Right lobe of liver (tissue), 6 donors: ENCODE data around the gene CD22. TPM values are rescaled to one million over a fixed set of nuclear protein-coding genes. Genes with fewer than 3 reads are reported as not detected.

Source experiments
- ATAC-seq, 4 donors: fragments of 200-7000 bp; cut with Tn5 transposase; one replicate each; pipeline ENCODE4 v1.9.1; 2020; ENCODE audit warnings: mild to moderate bottlenecking in 4 of 4, moderate library complexity in 4 of 4
- DNase-seq, 3 donors: peaks; one replicate each; pipeline ENCODE4 v3.0.0-alpha.2; 2020
- H3K27ac ChIP-seq, 3 donors: fragments of 200-600 bp; one replicate each; pipeline ENCODE4 v1.8.0; 2022
- H3K27me3 ChIP-seq, 2 donors: fragments of 200-600 bp; one replicate each; pipeline ENCODE4 v1.8.0; 2022
- H3K36me3 ChIP-seq, 4 donors: fragments of 200-600 bp; sonication (generic) in 1 of 4; one replicate each; pipeline versions ENCODE4 v1.5.1 to v1.8.0; 2017 to 2022; ENCODE audit warnings: control low read depth in 1 of 4
- H3K4me1 ChIP-seq, 4 donors: fragments of 200-600 bp; sonication (generic) in 1 of 4; one replicate each; pipeline versions ENCODE4 v1.5.1 to v1.8.0; 2017 to 2022; ENCODE audit warnings: control low read depth in 1 of 4
- H3K4me3 ChIP-seq, 3 donors: fragments of 200-600 bp; one replicate each; pipeline ENCODE4 v1.8.0; 2022
- H3K9me3 ChIP-seq, 4 donors: fragments of 200-600 bp; sonication (generic) in 1 of 4; one replicate each; pipeline versions ENCODE4 v1.5.1 to v1.8.0; 2017 to 2022; ENCODE audit warnings: control low read depth in 1 of 4
- POLR2A ChIP-seq: fragments of 450-650 bp; IDR thresholded peaks from one replicate; pipeline ENCODE4 v1.6.1; 2017; ENCODE audit warnings: antibody characterized with exemption, mild to moderate bottlenecking
- WGBS: methylation state at CpG from one replicate; pipeline ENCODE4 v1.1.6; 2018; ENCODE audit warnings: low coverage, low lambda C conversion rate; ENCODE audit not compliant: insufficient coverage; ENCODE audit errors: missing lambda C conversion rate; 5-methylcytosine and 5-hydroxymethylcytosine counted together
- intact Hi-C, 2 donors: fragments of 100-400 bp; cut with DNase I; formaldehyde crosslinking; loops; one replicate each; pipeline versions ENCODE4 v1.11.2 to v1.14.1; 2022
- total RNA-seq, 6 experiments: library from RNA; depleted of rRNA in 2 of 6; stranded (reverse); fragments of >200 nt in 2 of 6; fragmentation: NEBNext Ultra II Directional in 3 of 6; extraction: Animal tissue kit (Norgen Biotek cat#: 25700) in 3 of 6; gene quantifications; one replicate each; pipeline versions ENCODE4 v1.1.0 to v1.2.4, GENCODE V29; 2016 to 2023
- TF ChIP-seq, protein P1 (sequence below), 4 donors: fragments of 200-600 bp in 3 of 4; fragments of 450-650 bp in 1 of 4; IDR thresholded peaks; one replicate each; pipeline versions ENCODE4 v1.5.1 to v1.8.0; 2016 to 2022; ENCODE audit warnings: antibody characterized with exemption in 4 of 4, mild to moderate bottlenecking in 2 of 4
- donor health status: DM: no; HTN: yes; CAD: no.
- donor health status: DM: no; HTN: no; CAD: no.
- donor health status: DM: no; HTN: no; CAD: no.
- donor health status: DM: no; HTN: yes; CAD: no.
- donor health status: DM: no; HTN: yes; CAD: no.

Gene CD22
- total RNA-seq, 6 experiments from 2014 or later = 0.39 to 1.3 (median 0.96) TPM

DNA sequence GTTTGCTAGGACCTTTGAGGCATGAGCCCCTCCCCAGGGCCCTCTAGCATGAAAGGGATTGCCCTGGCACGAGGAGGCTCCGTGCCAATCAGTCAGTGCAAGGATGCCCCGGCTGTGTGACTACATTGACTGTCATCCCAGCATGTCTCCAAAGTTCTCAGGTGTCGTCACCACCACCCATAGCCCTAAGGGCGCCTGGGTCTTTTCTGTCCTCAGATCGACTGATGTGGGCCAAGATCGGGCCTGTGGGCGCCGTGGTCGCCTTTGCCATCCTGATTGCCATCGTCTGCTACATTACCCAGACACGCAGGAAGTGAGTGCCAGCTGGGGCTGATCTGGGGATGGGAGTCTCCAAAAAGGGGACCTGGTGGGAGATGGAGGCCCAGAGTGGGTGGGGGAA is 18.7 kb upstream of the CD22 start:
- no peak overlapping the region for H3K27ac ChIP-seq
- DNase-seq (no peak), ATAC-seq (no peak)
- intact Hi-C loops = no loop called here
- no peak overlapping the region for H3K4me3 ChIP-seq
- TF ChIP-seq, protein P1, sequence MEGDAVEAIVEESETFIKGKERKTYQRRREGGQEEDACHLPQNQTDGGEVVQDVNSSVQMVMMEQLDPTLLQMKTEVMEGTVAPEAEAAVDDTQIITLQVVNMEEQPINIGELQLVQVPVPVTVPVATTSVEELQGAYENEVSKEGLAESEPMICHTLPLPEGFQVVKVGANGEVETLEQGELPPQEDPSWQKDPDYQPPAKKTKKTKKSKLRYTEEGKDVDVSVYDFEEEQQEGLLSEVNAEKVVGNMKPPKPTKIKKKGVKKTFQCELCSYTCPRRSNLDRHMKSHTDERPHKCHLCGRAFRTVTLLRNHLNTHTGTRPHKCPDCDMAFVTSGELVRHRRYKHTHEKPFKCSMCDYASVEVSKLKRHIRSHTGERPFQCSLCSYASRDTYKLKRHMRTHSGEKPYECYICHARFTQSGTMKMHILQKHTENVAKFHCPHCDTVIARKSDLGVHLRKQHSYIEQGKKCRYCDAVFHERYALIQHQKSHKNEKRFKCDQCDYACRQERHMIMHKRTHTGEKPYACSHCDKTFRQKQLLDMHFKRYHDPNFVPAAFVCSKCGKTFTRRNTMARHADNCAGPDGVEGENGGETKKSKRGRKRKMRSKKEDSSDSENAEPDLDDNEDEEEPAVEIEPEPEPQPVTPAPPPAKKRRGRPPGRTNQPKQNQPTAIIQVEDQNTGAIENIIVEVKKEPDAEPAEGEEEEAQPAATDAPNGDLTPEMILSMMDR (IDR thresholded peaks at IDR 0.05) = no peak
- no peak for TF ChIP-seq POLR2A
- 63% methylated on average over 3 of the region's 12 CpGs for WGBS
- no peaks in the 10 kb centered on the region for H3K27me3 ChIP-seq
- peaks cover 0 to 7% (median 0%) of the 10 kb centered on the region in 4 donors for H3K4me1 ChIP-seq
- H3K36me3 ChIP-seq = no peaks in the 10 kb centered on the region
- no peaks in the 10 kb centered on the region for H3K9me3 ChIP-seq

DNA sequence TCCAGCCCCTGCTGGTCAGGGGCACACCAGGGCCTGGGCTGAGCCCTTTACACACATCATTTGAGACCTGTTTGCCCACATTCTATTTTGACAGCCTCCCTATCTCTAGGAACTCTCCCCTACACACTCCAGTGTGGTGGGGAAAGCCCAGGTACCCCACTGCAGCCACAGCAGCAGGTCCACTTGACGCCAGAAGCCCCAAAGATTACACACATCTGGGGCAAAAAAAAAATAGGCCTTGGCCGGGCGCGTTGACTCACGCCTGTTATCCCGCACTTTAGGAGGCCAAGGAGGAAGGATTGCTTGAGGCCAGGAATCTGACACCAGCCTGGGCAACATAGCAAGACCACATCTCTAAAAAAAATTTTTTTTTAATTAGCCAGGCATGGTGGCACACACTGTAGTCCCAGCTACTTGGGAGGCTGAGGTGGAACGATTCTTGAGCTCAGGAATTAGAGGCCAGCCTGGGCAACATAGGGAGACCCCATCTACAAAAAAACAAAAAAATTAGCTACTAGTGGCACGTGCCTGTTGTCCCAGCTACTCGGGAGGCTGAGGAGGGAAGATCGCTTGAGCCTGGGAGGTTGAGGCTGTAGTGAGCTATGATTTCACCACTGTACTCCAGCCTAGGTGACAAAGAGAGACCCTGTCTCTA is 18.0 kb upstream of the CD22 start:
- ATAC-seq (no peak), DNase-seq (no peak)
- 90% methylated on average over 8 of the region's 10 CpGs for WGBS

DNA sequence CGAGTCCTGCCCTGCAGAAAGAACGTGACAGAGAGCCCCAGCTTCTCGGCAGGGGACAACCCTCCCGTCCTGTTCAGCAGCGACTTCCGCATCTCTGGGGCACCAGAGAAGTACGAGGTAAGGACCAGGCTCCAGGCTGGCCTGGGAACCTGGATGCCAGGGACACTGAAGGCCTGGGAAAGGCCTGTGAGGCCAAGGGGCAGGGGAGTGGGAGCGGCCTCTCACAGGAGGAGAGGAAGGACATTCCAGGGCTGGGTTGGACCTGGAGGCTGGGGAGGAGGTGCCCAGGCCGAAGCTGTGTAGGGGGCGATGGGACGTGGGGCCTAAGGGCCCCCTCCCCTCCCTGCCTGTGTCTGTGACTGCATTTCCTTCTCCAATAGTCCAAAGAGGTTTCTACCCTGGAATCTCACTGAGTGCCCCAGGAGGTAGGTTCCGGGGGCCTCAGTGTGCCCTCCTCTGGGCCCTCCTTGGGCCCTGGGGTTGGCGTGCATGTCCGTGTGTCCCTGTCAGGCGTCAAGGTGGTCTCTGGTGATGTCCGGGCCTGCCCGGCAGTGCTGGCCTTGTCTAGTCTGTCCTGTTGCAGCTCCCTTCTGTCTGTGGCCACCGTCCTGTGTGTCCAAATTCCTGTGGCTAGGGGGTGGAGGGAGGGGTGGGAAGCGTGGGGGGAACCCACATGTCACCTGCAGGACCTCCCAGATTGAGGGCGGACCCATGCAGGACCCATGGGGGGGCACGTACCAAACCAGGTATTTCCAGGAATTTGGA is 16.9 kb upstream of the CD22 start:
- H3K9me3 ChIP-seq = no peaks in the 10 kb centered on the region
- intact Hi-C loops = no loop called here
- no peak for TF ChIP-seq POLR2A
- TF ChIP-seq, protein P1 (IDR thresholded peaks at IDR 0.05) = no peak
- no peaks in the 10 kb centered on the region for H3K4me1 ChIP-seq
- no peak for DNase-seq
- no peak for ATAC-seq
- no peaks in the 10 kb centered on the region for H3K36me3 ChIP-seq
- no peak overlapping the region for H3K4me3 ChIP-seq
- 83% methylated on average over 4 of the region's 21 CpGs for WGBS
- no peak overlapping the region for H3K27ac ChIP-seq
- H3K27me3 ChIP-seq = no peaks in the 10 kb centered on the region

More for the DNA sequence above, 18.0 kb upstream of the CD22 start:
- peaks cover 0 to 7% (median 0%) of the 10 kb centered on the region in 4 donors for H3K4me1 ChIP-seq
- H3K4me3 ChIP-seq = no peak overlapping the region
- TF ChIP-seq, protein P1 (IDR thresholded peaks at IDR 0.05) = no peak
- TF ChIP-seq POLR2A = no peak
- no peaks in the 10 kb centered on the region for H3K36me3 ChIP-seq
- intact Hi-C loops = no loop called here
- H3K9me3 ChIP-seq = no peaks in the 10 kb centered on the region
- H3K27ac ChIP-seq = no peak overlapping the region
- no peaks in the 10 kb centered on the region for H3K27me3 ChIP-seq

DNA sequence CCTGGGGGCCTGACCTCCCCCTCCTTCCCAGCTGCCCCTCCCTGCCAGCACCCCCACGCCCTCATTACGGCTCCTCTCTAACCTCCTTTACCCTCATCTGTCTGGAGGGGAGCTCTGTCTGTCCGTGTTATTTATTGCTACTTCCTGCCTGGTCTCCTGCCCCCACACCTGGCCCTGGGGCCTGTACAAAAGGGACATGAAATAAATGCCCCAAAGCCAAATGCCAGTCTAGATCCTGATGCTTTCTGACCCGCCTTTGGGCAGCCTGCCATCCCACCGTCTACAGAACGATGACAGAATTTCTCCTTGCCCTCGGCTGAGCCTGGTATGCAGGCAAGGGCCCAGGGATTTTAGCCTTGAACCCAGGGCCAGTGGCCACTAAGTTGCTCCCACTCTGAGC is 15.4 kb upstream of the CD22 start:
- H3K27ac ChIP-seq = no peak overlapping the region
- WGBS = 47% methylated on average over 6 of the region's 7 CpGs
- H3K27me3 ChIP-seq = no peaks in the 10 kb centered on the region
- no peaks in the 10 kb centered on the region for H3K36me3 ChIP-seq
- DNase-seq (no peak), ATAC-seq (no peak)
- TF ChIP-seq, protein P1 (IDR thresholded peaks at IDR 0.05) = no peak
- TF ChIP-seq POLR2A = no peak
- H3K4me1 ChIP-seq = no peaks in the 10 kb centered on the region
- H3K4me3 ChIP-seq = no peak overlapping the region
- intact Hi-C loops = no loop called here
- no peaks in the 10 kb centered on the region for H3K9me3 ChIP-seq
